ENCODE results near the gene CCDC93.

Gene CCDC93

GRCh38 chr2:117973498-117974082, 40.3 kb downstream of the CCDC93 start:
- TF ChIP-seq CTCF (IDR thresholded peaks at IDR 0.05; ENCODE audit: borderline replicate concordance, insufficient read depth, low read depth, low read length): no peak
- no peak overlapping the region for H3K4me3 ChIP-seq (ENCODE audit: low read depth, low read length)

- TF ChIP-seq CTCF (IDR thresholded peaks at IDR 0.05; ENCODE audit: borderline replicate concordance, insufficient read depth, low read depth, low read length): no peak
- no peak overlapping the region for H3K4me3 ChIP-seq (ENCODE audit: low read depth, low read length)
Observed at GRCh38 chr2:117972476-117973123, 41.3 kb downstream of the CCDC93 start.

GRCh38 chr2:117968722-117969121, 45.1 kb downstream of the CCDC93 start:
- no peak for TF ChIP-seq CTCF (IDR thresholded peaks at IDR 0.05; ENCODE audit: borderline replicate concordance, insufficient read depth, low read depth, low read length)
- no peak overlapping the region for H3K4me3 ChIP-seq (ENCODE audit: low read depth, low read length)

GRCh38 chr2:117967977-117968718, 45.7 kb downstream of the CCDC93 start:
- no peak for TF ChIP-seq CTCF (IDR thresholded peaks at IDR 0.05; ENCODE audit: borderline replicate concordance, insufficient read depth, low read depth, low read length)
- H3K4me3 ChIP-seq (ENCODE audit: low read depth, low read length): no peak overlapping the region

- H3K4me3 ChIP-seq (ENCODE audit: low read depth, low read length): no peak overlapping the region
- TF ChIP-seq CTCF (IDR thresholded peaks at IDR 0.05; ENCODE audit: borderline replicate concordance, insufficient read depth, low read depth, low read length): no peak
Observed at GRCh38 chr2:117963446-117963845, 50.4 kb downstream of the CCDC93 start.

GRCh38 chr2:117961201-117961600, 52.7 kb downstream of the CCDC93 start:
- no peak overlapping the region for H3K4me3 ChIP-seq (ENCODE audit: low read depth, low read length)
- no peak for TF ChIP-seq CTCF (IDR thresholded peaks at IDR 0.05; ENCODE audit: borderline replicate concordance, insufficient read depth, low read depth, low read length)

Measured in GM12875 (cell line).